AG04450 (cell line): ENCODE measurements around the gene FBXO41. TPM values are rescaled to one million over a fixed set of nuclear protein-coding genes. Genes with fewer than 3 reads are reported as not detected.

Experiments
- CTCF ChIA-PET: fragments of 300-600, 350-600 bp; formaldehyde crosslinking; extraction: SDS; loops from one replicate; lab custom pipeline; 2022; ENCODE audit warnings: antibody characterized with exemption, inconsistent platforms; lab: Charles Lee
- POLR2A ChIA-PET: fragments of 350-600 bp; formaldehyde crosslinking; extraction: SDS; loops from one replicate; lab custom pipeline; 2021; ENCODE audit warnings: antibody characterized with exemption, inconsistent platforms; lab: Yijun Ruan, JAX
- DNase-seq: peaks from one replicate; pipeline ENCODE4 v3.0.0-alpha.2; 2011; ENCODE audit warnings: low read depth, low spot score
- H3K27ac ChIP-seq: one replicate; pipeline ENCODE4 v1.5.1; 2012; ENCODE audit warnings: low read depth, low read length, control low read depth
- H3K27me3 ChIP-seq: one replicate; pipeline ENCODE4 v1.6.0; 2012; ENCODE audit warnings: low read length; ENCODE audit not compliant: control insufficient read depth, insufficient read depth
- H3K4me3 ChIP-seq: 2 replicates; pipeline ENCODE4 v1.5.1; 2011; ENCODE audit warnings: mild to moderate bottlenecking, low read depth, low read length, control low read depth
- H3K9me3 ChIP-seq: 2 replicates; pipeline ENCODE4 v1.5.1; 2012; ENCODE audit warnings: low read length; ENCODE audit not compliant: control insufficient read depth, insufficient read depth
- polyA plus RNA-seq: library from polyadenylated mRNA; depleted of rRNA; stranded (reverse); fragments of >200 nt; gene quantifications from 2 replicates; pipeline ENCODE4 v1.2.3, GENCODE V29; 2011
- TF ChIP-seq, protein P1 (sequence below): IDR thresholded peaks from 2 replicates; pipeline ENCODE4 v1.5.1; 2011; ENCODE audit warnings: low read depth, low read length, control low read depth, inconsistent platforms

Gene FBXO41
- polyA plus RNA-seq, 1 experiment = 2.5 TPM

GRCh38 chr2:73297151-73297559 is 12.9 kb upstream of the FBXO41 start:
- Histone ChIP-seq H3K4me3 (no peak overlapping the region), H3K27me3 (peaks cover 58% of the 10 kb centered on the region), H3K9me3 (no peaks in the 10 kb centered on the region; the same call in 1 of the 2 replicates), H3K27ac (no peak overlapping the region)
- POLR2A ChIA-PET = no interaction called here
- TF ChIP-seq, protein P1, sequence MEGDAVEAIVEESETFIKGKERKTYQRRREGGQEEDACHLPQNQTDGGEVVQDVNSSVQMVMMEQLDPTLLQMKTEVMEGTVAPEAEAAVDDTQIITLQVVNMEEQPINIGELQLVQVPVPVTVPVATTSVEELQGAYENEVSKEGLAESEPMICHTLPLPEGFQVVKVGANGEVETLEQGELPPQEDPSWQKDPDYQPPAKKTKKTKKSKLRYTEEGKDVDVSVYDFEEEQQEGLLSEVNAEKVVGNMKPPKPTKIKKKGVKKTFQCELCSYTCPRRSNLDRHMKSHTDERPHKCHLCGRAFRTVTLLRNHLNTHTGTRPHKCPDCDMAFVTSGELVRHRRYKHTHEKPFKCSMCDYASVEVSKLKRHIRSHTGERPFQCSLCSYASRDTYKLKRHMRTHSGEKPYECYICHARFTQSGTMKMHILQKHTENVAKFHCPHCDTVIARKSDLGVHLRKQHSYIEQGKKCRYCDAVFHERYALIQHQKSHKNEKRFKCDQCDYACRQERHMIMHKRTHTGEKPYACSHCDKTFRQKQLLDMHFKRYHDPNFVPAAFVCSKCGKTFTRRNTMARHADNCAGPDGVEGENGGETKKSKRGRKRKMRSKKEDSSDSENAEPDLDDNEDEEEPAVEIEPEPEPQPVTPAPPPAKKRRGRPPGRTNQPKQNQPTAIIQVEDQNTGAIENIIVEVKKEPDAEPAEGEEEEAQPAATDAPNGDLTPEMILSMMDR = no peak
- no peak for DNase-seq
- CTCF ChIA-PET = no interaction called here

DNA sequence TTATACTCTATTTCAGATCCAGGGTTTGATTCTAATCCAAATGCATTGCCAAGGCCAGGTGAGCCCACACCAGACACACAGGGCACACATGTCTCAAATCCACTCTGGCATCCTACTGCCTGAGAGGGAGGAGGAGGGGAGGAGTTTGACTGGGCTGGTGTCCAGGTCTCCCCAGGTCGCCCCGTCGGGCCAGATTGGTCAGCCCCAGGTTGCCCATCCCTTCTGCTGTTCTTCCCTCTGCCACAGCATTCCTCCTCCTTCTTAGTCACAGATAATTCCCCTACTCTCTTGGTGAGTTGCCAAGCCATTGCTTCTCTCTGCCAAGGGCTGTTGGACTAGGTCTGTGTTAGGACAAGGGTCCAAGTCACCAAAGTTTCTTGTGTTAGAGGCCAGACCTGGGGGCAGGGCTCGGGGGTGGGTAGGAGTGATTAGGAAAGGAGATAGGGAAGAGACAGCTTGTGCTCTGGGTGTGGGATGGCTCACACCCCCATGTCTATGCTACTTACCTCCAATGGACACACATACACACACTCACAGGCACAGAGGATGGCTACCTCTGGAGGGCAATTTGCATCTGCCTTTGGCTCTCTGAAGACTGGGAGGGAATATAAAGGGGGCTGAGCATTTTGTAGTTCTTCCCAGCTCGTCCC is 11.6 kb upstream of the FBXO41 start:
- DNase-seq = no peak
- ChIA-PET CTCF (no interaction called here), POLR2A (no interaction called here)
- Histone ChIP-seq H3K4me3 (no peak overlapping the region), H3K27me3 (peaks cover 68% of the 10 kb centered on the region), H3K9me3 (no peaks in the 10 kb centered on the region; the same call in 1 of the 2 replicates), H3K27ac (no peak overlapping the region)
- TF ChIP-seq, protein P1 = no peak

GRCh38 chr2:73294239-73294638 is 10.0 kb upstream of the FBXO41 start:
- TF ChIP-seq, protein P1 = no peak
- ChIA-PET CTCF (no interaction called here), POLR2A (no interaction called here)
- H3K9me3 ChIP-seq = no peaks in the 10 kb centered on the region; the same call in 1 of the 2 replicates
- no peak for DNase-seq
- H3K4me3 ChIP-seq = no peak overlapping the region
- H3K27ac ChIP-seq = no peak overlapping the region
- H3K27me3 ChIP-seq = peaks cover 66% of the 10 kb centered on the region

DNA sequence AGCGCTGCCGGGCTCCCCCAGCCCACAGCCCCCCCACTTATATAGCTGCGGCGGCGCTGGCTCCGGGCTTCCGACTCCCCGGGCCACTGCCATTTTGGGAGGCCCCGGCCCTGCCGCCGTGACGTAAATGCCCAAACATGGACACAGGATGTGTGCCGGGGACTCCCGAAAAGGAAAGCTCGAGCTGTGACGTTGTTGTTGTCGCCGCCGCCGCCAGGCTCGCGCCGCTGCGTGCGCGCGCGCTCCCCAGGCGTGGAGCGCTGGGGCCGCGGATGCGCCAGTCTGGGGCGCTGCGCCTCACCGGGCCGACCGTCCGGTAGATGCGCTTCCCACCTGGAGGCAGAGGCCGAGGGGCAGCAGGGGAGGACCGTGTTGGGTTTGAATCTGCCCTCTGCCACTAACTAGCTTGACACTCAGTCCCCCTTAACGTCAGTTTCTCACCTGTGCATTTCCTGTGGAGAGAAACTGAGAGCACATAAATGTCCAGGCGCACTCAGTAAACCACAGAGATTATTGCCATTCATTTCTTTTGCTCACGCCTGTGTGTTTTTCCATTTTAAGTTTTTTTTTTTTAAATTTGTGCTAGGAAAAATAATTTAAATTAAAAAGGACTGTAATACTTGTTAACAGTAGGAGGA is 9.4 kb upstream of the FBXO41 start, which contains the start of gene EGR4:
Gene EGR4 (minus strand): TSS at position 15 of the 638 bp plus-strand sequence. CDS start 231 bp downstream, outside the sequence.
- H3K27me3 ChIP-seq = peaks cover 64% of the 10 kb centered on the region
- CTCF ChIA-PET = no interaction called here
- H3K27ac ChIP-seq = no peak within 1 kb of the TSS
- no peak for DNase-seq
- POLR2A ChIA-PET = no interaction called here
- H3K4me3 ChIP-seq = peak within 1 kb of the TSS; percentile 54
- H3K9me3 ChIP-seq = no peaks in the 10 kb centered on the region; the same call in 1 of the 2 replicates
- TF ChIP-seq, protein P1 = no peak

GRCh38 chr2:73292906-73293533 is 8.7 kb upstream of the FBXO41 start:
- Histone ChIP-seq H3K27ac (no peak overlapping the region), H3K4me3 (peak overlapping the region; percentile 54), H3K27me3 (peaks cover 66% of the 10 kb centered on the region), H3K9me3 (no peaks in the 10 kb centered on the region; the same call in 1 of the 2 replicates)
- TF ChIP-seq, protein P1 = no peak
- ChIA-PET CTCF (no interaction called here), POLR2A (no interaction called here)
- DNase-seq = no peak
